Fibroblast of mammary gland (primary cell): ENCODE data around the gene EMILIN1.

Source experiments
- DNase-seq: peaks from one replicate; pipeline ENCODE4 v3.0.0-alpha.2; 2010; ENCODE audit warnings: low read depth
- H3K4me3 ChIP-seq: 2 replicates; pipeline ENCODE4 v1.5.1; 2011; ENCODE audit warnings: low read depth, mild to moderate bottlenecking, low read length, moderate library complexity; ENCODE audit not compliant: control insufficient read depth
- CTCF ChIP-seq: conservative IDR thresholded peaks from 2 replicates; pipeline ENCODE4 v1.5.1; 2011; ENCODE audit warnings: low read depth, low read length, inconsistent platforms; ENCODE audit not compliant: control insufficient read depth, insufficient read depth

Gene EMILIN1

DNA sequence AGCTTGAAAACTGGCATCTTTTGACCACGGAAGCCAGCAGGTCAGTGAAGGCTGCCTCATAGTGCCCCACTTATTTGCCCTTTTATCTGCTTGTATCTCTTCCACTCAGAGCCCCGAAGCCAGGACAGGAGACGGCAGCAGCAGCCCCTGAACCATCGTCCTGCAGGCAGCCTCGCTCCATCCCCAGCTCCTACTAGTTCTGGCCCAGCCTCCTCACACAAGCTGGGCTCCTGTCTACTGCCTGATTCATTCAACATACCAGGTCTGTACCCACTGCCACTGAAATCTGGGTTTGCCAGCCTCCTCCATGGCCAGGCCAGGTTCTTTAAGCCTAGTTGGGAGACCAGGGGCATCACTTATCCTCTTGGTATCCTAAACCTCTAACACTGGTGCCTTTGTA is 11.0 kb upstream of the EMILIN1 start:
- TF ChIP-seq CTCF, result no peak
- no peak for DNase-seq

GRCh38 chr2:27069436-27069835 is 9.0 kb upstream of the EMILIN1 start:
- TF ChIP-seq CTCF, result no peak
- DNase-seq, result no peak
- peak overlapping the region; percentile 4 for H3K4me3 ChIP-seq

More for the DNA sequence above, 11.0 kb upstream of the EMILIN1 start:
- H3K4me3 ChIP-seq, result no peak overlapping the region

- no peak for TF ChIP-seq CTCF
- no peak for DNase-seq
- peak overlapping the region; percentile 99 for H3K4me3 ChIP-seq
Observed at GRCh38 chr2:27069961-27070618, 8.3 kb upstream of the EMILIN1 start.

- DNase-seq, result no peak
- peak overlapping the region; percentile 99 for H3K4me3 ChIP-seq
- TF ChIP-seq CTCF, result no peak
Observed at GRCh38 chr2:27070653-27071276, 7.7 kb upstream of the EMILIN1 start.

GRCh38 chr2:27071277-27071989 is 7.0 kb upstream of the EMILIN1 start, which contains the start of gene OST4:
Gene OST4, minus strand, starts transcription at chr2:27071654.
- no peak for TF ChIP-seq CTCF
- DNase-seq, result peak; percentile 89
- peak within 1 kb of the TSS; percentile 99 for H3K4me3 ChIP-seq

DNA sequence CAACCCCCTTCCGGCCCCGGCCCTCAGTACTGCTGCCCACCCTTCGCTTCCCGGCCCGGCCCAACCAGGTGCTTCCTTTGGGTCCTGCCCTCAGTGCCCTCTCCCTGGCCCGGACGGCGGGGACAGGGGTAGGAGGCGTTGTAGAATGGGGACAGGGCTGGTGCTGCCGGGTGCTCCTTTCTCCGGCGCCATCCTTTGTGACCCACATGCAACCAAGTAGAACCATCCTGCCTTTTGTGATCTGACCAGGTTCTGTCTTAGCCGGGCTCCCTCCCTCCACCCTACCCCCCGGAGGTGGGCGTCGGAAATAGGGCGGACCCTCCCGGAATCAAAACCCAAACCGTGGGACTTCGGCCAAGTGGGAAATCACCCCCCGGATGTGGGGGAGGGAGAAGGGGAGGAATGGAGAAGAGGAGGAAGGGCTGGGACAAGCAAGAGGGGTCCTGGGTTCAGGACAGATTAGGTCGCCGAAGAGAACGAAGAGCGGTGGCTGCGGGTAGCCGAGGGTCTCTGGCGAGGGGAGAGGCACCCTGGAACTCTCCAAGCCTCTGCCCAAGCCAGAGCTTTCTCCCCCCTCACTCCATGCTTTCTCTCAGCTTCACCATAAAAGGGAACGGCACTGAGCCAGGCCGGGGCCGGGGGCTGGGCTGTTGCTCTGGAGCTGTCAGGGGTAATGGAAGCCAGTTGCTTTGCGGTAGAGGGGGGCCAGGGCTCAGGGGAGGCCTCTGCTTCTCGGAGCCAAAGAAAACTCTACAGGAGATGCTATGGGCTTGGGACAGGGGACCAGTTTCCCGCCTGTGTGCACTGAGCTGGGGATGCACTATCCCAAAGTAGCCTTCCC is 6.2 kb upstream of the EMILIN1 start:
- DNase-seq, result peak; percentile 44
- no peak for TF ChIP-seq CTCF
- peak overlapping the region; percentile 50 for H3K4me3 ChIP-seq
